ENCODE data around the gene SCG3. TPM values are rescaled to one million over a fixed set of nuclear protein-coding genes. Genes with fewer than 3 reads are reported as not detected.

Gene SCG3
- polyA plus RNA-seq, 10 donors: 0.13 to 0.74 (median 0.26) TPM

DNA sequence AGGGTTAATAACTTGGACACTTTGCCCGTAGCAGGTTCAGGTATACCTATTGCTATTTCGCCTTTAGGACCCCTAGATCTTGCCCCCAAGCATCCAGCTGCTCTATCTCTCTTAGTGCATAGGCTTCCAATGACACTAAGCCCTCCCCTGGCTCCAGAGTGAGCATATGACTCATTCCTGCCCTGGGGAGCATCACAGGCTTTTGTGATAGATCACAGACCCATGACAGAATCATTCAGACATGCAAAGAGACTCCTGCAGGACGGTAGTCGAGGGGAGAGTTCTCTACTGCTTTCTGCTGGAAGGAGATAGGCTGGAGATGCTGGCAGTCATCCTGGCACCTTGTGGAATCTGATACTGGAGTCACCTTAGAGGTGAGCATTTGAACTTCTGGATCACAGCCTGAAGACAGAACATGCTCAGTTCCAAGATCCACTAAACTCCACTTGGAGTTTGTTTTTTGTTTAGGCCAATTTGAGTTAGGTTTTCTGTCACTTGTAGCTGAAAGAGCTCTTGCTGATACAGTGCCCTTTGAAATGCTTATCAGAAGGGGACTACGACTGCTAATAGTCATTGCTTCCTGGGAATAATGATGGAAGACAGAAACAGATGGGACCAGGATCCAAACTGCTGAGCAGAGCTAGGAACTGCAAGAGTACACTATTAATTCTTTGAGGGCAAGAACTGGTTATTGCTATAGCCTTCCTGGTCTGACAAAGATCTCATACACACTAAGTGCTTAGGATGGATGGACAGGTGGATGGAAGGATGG lies 45.2 kb downstream of the SCG3 start:
- peak in 2 of 3 donors; percentile 32 to 80 for DNase-seq

DNA sequence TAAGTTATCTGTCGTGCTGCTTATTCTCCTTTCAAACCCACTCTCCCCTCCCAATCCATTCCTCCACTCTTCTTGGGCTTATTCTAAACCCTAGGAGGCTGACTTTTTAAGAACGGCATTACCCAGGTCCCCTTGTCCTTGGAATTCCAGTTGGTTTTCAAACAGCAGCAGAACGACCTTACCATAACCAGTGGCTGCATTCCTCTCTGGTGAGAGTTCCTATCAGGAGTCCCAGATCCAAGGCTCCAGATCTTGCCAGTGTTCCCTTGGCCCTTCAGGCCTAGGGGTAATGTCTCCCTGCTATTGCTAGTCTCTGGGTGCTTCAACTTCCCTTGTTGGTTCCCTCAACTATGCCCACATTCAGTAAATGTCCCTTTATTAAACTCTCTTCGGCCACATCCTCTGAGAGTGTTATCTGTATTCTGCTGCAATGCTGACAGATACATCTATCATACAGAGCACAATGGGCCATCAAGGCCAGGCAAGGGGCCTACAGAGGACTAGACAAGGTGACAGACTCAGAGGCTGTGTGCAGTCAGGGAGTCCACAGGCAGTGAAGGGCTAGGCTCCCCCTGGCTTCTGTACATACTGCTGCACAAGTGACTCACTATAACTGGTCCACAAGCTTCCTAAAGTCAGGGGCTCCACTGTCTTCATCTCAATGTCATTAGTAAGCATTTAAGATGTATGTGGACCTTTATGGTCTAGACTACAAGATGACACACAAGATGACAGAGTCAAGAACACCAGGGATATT lies 46.0 kb downstream of the SCG3 start:
- DNase-seq: no peak

DNA sequence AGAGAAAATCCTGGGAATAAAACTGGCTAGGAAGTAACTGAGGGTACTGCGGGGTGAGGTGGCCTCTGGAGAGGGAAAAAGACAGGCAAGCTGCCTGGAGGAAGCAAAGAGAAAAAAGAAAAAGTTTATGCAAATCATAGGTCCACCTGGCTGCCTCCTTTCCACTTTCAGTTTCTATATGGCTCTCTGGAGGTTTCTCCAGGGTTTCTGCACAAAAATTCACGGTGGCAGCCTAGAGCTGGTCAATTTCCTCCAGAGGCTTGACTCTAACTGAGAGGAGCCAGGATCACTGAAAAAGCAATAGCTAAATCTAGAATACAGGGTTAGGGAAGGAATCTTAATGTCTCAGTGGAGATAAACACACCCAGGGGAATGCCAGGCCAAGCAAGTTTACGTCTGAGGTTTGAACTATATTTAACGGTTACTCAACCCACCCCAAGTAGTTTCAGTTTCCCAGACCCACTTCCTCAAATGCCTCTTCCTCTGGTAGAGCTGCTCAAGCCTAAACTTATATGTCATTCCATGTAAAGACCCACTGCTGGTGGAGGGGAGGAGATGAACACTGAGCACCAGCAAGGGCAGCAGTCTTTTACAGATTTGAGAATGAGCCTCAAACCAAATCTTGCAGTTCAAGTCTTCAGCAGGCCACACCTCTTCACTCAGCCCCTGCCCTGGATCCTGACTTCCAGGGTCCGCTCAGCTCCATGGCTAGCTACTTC lies 50.4 kb downstream of the SCG3 start:
- DNase-seq: peak in 1 of 3 donors; percentile 55

DNA sequence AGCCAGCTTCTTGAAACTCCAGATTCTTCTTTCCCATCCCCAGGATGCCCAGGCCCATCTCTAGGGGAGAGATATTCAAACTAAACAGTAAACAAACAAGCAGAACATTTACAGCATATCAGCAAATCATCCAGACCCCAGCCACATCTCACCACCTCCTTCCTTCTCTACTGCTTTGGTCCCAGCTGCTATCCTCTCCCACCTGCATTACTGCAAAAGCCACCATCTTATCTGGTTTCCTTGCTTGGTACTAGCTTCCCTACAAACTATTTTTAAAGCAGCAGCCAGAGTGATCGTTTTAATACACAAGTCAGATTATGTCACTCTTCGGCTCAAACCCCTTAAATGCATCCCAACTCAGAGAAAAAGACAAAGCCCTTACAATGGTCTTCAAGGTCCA lies 51.3 kb downstream of the SCG3 start:
- no peak for DNase-seq

DNA sequence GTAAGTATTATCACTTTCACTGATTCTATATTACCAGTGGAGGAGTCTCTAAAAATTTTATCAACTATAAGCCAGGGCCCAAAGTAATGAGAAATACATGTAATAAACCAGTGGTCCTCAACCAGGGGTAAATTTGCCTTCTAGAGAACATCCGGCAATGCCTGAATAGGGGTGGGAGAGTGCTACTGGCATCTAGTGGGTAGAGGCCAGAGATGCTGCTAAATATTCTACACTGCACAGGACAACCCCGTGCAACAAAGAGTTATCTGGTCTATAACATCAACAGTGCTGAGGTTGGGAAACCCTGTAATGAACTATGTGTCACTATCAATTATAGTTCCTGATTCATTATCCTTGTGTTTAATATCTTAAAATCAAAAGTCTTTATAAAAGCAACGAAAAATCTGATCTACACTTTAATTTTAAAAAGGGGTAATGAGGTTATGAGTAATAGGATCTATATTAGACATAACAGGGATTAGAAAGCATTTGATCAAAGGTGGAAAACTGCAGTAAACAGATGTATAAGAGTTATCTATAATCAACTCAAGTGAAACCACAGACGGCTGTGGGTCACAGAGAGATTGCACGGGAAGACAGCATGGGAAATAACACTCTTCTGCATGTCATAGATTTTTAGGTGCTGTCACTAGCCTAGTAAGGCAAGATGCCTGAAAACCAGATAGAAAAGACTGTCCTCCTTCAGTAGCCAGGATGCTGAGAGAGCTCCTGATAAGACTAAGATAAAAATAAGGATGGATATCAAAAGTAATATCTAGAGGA lies 54.1 kb downstream of the SCG3 start:
- DNase-seq: no peak

DNA sequence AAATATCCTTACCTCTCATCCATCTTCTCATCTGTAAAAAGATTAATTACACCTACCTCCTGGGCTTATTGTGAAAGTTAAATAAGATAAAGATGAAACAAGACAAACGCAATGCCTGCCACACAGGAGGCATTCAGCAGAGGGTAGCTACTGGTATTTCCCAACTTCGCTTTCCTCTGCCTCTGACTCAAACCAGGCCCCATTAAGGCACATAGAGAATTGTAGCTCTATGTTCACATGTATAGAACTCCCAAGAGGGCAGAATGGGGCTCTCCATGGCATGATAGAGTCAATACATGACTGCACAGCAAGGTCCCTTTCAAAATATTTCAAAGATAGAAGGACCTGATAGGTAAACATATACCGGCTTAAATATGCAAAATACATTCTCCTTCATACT lies 54.8 kb downstream of the SCG3 start:
- no peak for DNase-seq

DNA sequence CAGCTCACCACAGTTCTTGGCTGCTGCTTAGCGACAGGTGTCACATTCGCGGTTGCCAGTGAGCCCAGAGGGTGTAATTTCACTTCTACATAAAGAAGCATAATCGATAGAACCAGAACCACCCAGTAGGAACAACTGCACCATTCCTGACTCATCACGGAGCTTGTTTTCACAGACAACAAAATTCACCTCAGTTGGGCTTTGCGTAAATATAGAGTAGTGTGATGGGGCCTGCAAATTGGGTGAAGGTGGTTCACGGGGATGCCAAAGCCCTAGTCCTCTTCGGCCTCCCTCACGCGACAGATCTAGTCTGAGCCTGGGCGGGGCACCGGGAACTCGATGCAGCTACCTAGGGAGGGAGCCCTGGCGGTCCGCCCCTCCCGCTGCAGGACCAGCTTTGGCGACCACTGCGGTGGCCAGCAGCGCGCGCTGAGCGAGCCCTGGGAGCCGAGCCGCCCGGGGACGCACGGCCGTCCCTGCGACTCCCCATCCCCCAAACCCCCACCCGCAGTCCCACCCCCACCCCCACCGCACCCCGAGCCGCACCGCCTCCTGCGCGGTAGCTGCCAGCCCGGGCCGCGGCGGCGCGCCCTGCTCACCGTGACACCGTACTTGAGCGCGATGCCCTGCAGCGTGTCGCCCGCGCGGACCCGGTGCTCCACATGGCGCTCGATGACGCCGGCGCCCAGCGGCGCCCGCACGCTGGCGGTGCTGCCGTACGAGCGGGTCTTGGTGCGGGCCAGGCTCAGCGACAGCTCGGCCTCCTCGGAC lies 55.6 kb downstream of the SCG3 start:
- peak in 2 of 3 donors; percentile 40 to 72 for DNase-seq

DNA sequence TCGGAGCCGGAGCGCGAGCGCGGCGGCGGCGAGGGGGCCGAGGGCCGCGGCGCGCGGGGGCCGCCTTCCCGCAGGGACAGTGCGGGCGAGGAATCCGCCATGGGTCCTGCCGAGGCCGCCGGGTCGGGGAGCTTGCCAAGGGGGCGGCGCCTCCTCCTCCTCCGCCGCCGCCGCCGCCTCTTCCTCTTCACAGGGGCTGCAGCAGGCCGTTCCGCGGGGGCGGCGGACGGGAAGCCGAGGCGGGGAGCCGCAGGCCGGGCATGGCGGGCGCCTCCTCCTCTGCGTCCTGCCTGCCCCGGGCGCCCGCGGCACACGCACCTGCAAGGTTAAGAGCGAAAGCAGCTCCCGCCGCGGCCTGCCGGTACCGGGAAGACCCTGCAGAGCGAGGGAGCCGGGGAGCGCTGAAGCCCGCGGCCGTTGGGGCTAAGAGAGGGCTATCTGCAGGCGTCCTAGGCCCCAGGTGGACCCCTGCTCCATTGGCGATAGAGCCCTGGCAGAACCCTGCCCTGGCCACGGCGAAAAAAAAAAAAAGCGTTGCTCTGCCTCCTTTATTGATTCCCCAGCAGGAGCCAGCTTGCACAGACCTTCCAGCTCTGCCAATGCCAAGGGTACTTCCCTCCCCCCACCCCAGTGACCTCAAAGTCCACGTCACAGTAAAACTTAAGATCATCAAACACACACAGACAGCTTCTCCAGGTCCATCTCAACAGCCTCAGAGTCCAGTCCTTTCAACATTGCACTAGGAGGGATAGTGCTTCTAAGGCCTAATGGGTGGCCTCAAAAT lies 56.4 kb downstream of the SCG3 start, which contains the start of gene LYSMD2:
Gene LYSMD2, minus strand, starts transcription at position 134 of the 784 bp plus-strand sequence. Its CDS starts 33 bp downstream, at position 101.
- peak; percentile 62 to 91 (median 69) for DNase-seq

DNA sequence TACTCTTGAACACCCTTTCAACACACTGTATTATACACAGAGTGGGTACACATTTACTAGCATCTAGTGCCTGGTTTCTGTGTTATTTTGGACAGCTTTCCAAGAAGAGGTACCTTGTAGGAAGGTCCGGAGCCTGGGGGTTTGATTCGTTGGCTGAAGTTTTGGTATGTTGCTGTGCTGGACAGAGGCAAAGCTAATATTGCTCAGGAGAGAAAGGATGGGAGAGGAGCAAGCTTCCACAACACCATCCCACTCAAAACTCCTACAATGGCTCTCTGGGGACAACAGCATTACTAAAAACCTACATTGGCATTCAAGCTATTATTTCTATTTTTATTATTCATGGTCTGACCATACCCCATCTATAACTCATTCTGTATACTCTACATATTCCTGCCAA lies 57.2 kb downstream of the SCG3 start:
- no peak for DNase-seq

DNA sequence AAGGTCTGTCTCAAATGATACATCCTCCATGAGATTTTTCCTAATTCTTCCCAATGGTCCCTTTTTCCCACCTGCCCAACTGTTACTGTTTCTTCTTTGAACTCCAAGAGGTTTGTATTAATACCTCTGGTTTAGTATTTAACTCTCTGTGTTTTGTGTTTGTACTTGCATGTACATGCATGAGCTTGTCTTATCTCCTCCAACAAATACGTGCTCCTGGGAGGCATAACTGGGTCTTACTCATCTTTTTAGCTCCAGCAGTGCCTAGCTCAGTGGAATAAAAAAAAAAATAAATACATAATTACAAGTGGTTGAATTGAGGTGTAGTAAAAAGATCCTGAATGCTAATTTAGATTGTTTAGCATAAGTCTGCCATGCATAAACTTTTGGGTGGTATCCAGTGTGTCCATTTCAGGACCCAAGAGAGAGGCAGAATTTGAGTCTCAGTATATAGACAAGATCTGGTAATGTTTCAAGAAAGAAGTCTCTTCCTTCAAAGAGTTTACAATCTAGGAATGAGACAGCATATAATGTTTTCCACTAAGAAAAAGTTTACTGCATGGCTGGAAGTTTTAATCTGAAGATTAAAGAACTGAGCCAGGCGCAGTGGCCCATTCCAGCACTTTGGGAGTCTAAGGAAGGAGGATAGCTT lies 57.9 kb downstream of the SCG3 start:
- DNase-seq: no peak

DNA sequence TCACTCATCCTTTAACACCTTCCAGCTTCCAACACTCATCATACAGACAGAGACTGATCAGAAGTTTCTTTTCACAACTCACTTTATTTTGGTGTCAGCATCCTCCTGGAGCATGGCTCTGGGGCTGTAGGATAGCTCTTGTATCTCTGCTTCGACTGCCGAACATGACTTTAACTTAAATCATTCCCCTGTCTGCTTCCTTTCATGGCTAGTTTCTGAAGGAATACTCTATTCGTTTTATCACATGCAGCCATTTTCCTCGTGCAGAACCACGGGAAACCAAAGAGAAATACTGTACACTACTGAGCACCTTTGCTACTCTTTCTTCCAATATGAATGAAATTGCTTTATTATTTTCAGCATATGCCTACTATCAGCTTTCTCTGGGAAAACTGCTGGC lies 68.0 kb downstream of the SCG3 start:
- DNase-seq: no peak

DNA sequence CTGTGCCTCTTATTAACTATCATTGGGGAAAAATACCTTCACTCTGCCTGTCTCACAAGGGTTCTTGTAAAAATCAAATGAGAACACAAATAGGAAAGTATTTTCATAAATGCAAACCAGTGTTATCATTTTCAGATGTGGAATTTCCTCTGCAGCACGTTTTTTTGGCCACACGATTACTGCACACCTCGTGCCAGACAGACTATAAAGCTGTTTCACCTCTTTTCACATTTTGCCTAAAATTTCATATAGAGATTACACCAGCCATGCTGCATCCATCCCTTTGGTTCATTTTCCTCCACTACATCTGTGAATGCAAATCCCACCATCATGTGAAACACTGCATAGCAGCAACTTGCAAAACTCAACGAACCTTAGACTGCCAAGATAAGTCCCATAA lies 68.9 kb downstream of the SCG3 start:
- no peak for DNase-seq

DNA sequence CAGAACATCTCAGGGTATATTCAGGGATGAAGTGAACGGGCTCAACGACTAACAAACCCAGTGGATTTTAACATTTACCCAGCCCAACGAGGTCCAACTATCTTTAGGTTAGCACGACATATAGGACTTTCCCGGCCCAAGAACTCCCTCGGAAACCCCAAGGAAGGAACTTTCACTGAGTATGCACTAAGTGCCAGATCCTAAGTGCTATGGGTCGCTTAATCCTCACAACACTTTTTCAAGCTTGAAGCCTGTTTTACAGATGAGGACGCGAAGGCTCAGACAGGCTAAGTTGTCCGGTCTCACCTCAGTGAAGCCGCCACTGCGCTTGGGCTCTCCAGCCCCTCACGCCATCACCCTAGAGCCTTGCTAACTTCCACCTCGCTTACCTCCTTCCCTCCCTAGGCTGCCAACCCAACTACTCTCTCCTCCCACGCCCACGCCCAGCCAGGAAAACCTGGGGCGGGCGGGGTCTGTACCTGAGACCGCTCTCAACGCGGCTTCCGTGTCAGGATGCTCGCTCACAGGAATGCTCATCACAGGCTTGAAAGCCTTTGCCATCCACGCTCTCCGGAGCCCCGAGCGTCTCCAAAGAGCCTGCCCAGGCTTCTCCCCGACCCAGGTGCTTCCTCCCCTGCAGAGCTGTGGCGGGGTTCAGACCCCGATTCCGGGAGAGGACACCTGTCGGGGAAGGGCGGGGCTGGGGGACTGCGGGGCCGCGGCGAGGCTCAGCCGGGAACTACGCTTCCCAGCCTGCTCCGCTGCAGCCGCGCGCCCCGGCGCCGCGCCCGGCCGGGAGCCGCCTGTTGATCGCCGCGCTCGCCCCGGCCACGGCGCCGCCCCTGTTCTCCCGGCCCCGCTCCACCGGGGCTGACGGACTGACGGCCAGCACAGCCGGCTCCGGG lies 69.7 kb downstream of the SCG3 start, which contains the start of gene TMOD2:
Gene TMOD2, plus strand, starts transcription at position 806 of the 905 bp plus-strand sequence. CDS start 14,845 bp downstream, outside the sequence.
- peak in 1 of 3 donors; percentile 76 for DNase-seq

DNA sequence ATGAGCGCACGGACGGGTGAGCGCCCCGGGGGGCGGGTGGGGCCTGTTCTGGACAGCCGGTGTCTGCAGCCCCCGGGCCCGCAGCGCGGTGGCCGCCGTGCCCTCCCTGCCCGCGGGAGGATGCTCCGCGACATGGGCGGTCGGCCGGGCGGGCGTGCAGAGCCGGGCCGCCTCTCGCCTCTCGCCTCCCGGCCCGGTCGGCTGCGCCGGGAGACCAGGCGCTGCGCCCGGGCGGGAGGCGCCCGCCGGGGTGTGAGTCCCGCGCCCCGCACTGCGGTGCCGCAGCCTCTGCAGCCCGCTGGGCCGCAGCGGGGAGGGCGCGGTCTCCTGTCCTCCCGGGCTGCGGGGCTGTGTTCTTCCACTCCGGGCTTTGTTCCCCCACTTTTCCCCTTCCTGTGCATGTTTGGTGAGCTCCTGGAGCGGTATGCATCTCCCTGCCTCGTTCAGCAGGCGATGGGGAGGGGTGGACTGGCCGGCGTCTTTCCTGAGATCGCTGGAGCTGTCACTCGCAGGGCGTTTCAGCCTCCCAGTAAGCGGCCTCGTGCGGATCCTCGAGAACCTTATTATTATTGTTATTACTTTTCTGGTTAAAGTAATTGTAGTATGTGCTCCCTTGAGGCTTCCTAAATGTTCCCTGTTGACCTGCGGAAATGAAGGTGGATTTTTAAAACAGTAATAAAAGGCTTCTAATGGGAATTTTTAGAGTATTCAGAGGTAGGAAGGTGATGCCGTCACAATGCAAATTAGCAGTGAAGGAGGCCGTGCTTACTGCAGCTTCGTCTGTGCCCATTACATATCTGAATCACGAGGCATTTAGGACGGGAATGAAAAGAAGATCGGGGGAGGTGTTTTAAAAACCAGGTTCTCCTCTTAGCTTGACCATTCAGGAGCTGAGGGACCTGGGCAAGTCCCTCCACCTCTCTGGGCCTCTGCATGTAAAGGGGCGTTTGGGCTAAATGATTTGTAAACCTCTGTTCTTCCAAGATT lies 70.7 kb downstream of the SCG3 start:
- DNase-seq: peak in 1 of 3 donors; percentile 80

DNA sequence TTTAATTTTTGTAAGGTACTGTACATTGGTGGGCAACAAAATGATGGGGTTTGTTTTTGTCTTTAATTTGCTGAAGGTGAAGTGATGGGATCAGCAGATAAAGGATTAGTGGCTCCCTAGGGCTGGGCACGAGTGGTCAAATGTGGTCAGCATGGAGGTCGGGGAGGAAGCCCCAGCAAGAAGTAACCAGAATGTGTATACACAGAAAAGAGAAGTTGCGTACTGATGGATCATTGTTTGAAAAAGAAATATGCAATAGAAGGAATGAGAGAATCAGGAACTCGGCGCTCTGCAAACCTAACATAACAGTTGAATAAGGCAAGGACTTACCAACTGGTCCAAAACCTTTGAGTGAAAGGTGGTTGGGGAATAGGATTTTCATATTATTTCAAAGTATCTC lies 71.6 kb downstream of the SCG3 start:
- DNase-seq: no peak

DNA sequence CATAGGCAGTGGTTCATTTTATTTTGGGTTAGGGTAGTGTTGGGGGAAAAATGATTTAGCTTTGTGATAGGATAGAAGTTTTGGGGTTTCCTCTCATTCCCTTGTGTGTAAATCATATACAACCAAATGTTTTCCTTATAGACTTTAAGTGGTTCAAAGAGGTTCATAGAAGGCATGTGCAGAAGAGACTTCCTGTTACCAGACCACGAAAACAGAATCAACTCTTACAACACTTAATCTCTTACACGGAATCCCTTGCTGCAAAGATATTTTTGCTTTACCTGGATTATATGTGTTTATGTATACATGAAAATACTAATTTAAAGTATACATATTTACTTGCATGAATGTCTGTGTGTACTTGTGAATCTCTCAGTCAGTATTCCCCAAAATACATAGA lies 73.0 kb downstream of the SCG3 start:
- DNase-seq: no peak

DNA sequence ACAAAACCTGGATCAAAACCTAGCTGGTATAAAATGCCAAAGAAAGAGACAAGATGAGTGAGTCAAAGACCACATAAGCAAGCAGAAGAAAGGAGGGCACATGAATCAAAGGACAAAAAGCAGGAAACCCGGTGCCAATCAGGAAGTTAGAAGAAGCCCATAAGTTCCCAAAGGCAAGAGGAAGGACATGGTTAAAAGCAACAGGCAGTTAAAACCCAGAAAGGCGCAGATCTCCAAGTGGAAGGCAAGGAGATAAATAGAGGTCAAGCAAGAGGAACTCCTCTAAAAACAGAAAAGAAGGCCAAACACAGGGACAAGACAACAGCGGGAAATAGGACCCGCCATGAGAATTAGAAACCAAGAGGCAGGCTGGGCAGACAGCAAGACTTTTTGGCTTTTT lies 74.5 kb downstream of the SCG3 start:
- DNase-seq: no peak

Data from muscle of back (tissue), 11 donors.